ENCODE measurements around the gene PIKFYVE.

DNA sequence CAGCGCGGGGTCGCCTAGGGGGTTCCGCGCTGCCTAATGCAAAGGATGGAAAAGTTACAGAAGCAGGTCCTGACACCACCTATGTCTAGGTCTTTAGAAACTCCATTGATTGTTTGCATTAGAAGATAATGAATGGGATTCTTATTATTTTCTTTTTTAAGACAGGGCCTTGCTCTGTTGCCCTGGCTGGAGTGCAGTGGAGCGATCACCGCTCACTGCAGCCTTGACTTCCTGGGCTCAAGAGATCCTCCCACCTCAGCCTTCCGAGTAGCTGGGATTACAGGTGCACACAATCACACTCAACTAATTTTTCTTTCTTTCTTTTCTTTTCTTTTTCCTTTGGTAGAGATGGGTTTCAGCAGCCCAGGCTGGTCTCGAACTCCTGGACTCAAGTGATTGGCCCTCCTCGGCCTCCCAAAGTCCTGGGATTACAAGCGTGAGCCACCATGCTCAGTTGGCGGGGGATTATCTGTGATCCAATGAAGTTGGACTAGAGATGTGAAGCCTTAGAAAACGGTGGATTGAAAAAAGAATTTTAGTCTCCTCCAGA, 10.4 kb upstream of the PIKFYVE start:
- no peak for TF ChIP-seq CTCF (IDR thresholded peaks at IDR 0.05)
- no peak for TF ChIP-seq POLR2A (IDR thresholded peaks at IDR 0.05)
